Trophoblast cell (in vitro differentiated cells and primary cell): ENCODE data around the gene EHD2.

ENCODE experiments used
- DNase-seq, 2 donors: peaks; one replicate each; pipeline ENCODE4 v3.0.0-alpha.2; 2016
- H2AFZ ChIP-seq: 2 replicates; pipeline ENCODE4 v1.6.1; 2013; ENCODE audit warnings: low read length, moderate library complexity, mild to moderate bottlenecking; ENCODE audit not compliant: insufficient read depth, poor library complexity
- H2AK5ac ChIP-seq: 2 replicates; pipeline ENCODE4 v1.6.1; 2013; ENCODE audit warnings: mild to moderate bottlenecking, low read length
- H2BK120ac ChIP-seq: 2 replicates; pipeline ENCODE4 v1.6.1; 2013; ENCODE audit warnings: low read length, mild to moderate bottlenecking, moderate library complexity; ENCODE audit not compliant: insufficient read depth, poor library complexity
- H2BK12ac ChIP-seq: 2 replicates; pipeline ENCODE4 v1.6.1; 2013; ENCODE audit warnings: mild to moderate bottlenecking, low read length, moderate library complexity
- H2BK5ac ChIP-seq: 2 replicates; pipeline ENCODE4 v1.6.1; 2013; ENCODE audit warnings: low read length, low read depth, moderate library complexity, mild to moderate bottlenecking; ENCODE audit not compliant: poor library complexity
- H3K14ac ChIP-seq: 2 replicates; pipeline ENCODE4 v1.6.1; 2013; ENCODE audit warnings: mild to moderate bottlenecking, low read length
- H3K18ac ChIP-seq: 2 replicates; pipeline ENCODE4 v1.6.1; 2013; ENCODE audit warnings: mild to moderate bottlenecking, low read length
- H3K23ac ChIP-seq: 2 replicates; pipeline ENCODE4 v1.6.1; 2013; ENCODE audit warnings: low read length
- H3K27ac ChIP-seq: 2 replicates; pipeline ENCODE4 v1.5.1; 2013; ENCODE audit warnings: low read depth, mild to moderate bottlenecking, inconsistent platforms, low read length, moderate library complexity
- H3K27me3 ChIP-seq: 2 replicates; pipeline ENCODE4 v1.6.1; 2013; ENCODE audit warnings: inconsistent platforms, mild to moderate bottlenecking, low read length, moderate library complexity; ENCODE audit not compliant: insufficient read depth
- H3K36me3 ChIP-seq, 2 experiments: 1 replicate in 1 of 2; 2 replicates in 1 of 2; pipeline ENCODE4 v1.6.1; 2013; ENCODE audit warnings: low read length in 2 of 2, mild to moderate bottlenecking in 2 of 2, moderate library complexity in 1 of 2; ENCODE audit not compliant: insufficient read depth in 2 of 2, control insufficient read depth in 1 of 2
- H3K4ac ChIP-seq: 2 replicates; pipeline ENCODE4 v1.6.1; 2013; ENCODE audit warnings: low read depth, mild to moderate bottlenecking, low read length, moderate library complexity
- H3K4me1 ChIP-seq, 2 experiments: 1 replicate in 1 of 2; 2 replicates in 1 of 2; pipeline ENCODE4 v1.6.1; 2013; ENCODE audit warnings: low read length in 2 of 2, mild to moderate bottlenecking in 2 of 2, moderate library complexity in 1 of 2; ENCODE audit not compliant: insufficient read depth in 2 of 2, control insufficient read depth in 1 of 2
- H3K4me2 ChIP-seq: 2 replicates; pipeline ENCODE4 v1.6.1; 2013; ENCODE audit warnings: inconsistent platforms, mild to moderate bottlenecking, low read length, moderate library complexity
- H3K4me3 ChIP-seq: 2 replicates; pipeline ENCODE4 v1.5.1; 2013; ENCODE audit warnings: mild to moderate bottlenecking, low read depth, low read length, inconsistent platforms
- H3K79me1 ChIP-seq: one replicate; pipeline ENCODE4 v1.6.1; 2013; ENCODE audit warnings: low read length
- H3K79me2 ChIP-seq: 2 replicates; pipeline ENCODE4 v1.6.1; 2013; ENCODE audit warnings: low read length, mild to moderate bottlenecking; ENCODE audit not compliant: control insufficient read depth, insufficient read depth, poor library complexity
- H3K9ac ChIP-seq: 2 replicates; pipeline ENCODE4 v1.6.1; 2013; ENCODE audit warnings: mild to moderate bottlenecking, low read length
- H3K9me3 ChIP-seq: 2 replicates; pipeline ENCODE4 v1.6.1; 2013; ENCODE audit warnings: low read depth, mild to moderate bottlenecking, control low read depth, inconsistent platforms, low read length; ENCODE audit not compliant: insufficient read depth
- H4K12ac ChIP-seq: 2 replicates; pipeline ENCODE4 v1.6.1; 2013; ENCODE audit warnings: low read depth, mild to moderate bottlenecking, low read length, moderate library complexity
- H4K8ac ChIP-seq: 2 replicates; pipeline ENCODE4 v1.6.1; 2013; ENCODE audit warnings: low read depth, mild to moderate bottlenecking, low read length, moderate library complexity
- H4K91ac ChIP-seq: one replicate; pipeline ENCODE4 v1.6.1; 2013; ENCODE audit warnings: low read depth, mild to moderate bottlenecking, low read length, moderate library complexity
- WGBS: extraction: QIAGEN DNeasy Blood & Tissue Kit; methylation state at CpG from one replicate; pipeline ENCODE4 v1.1.7; 2013; ENCODE audit warnings: missing lambda C conversion rate; ENCODE audit not compliant: insufficient read length, insufficient coverage; ENCODE audit errors: extremely low coverage; 5-methylcytosine and 5-hydroxymethylcytosine counted together

EHD2 gene

GRCh38 chr19:47754206-47755064 lies 41.2 kb downstream of the EHD2 start:
- H3K27me3 ChIP-seq: no peaks in the 10 kb centered on the region
- no peak overlapping the region for H2BK120ac ChIP-seq
- H3K4me3 ChIP-seq: no peak overlapping the region
- H3K79me1 ChIP-seq: no peaks in the 10 kb centered on the region
- no peak overlapping the region for H3K14ac ChIP-seq
- H3K27ac ChIP-seq: no peak overlapping the region
- H4K91ac ChIP-seq: no peak overlapping the region
- H3K4ac ChIP-seq: no peak overlapping the region
- H2AFZ ChIP-seq: no peak overlapping the region
- no peaks in the 10 kb centered on the region for H3K4me1 ChIP-seq
- no peak overlapping the region for H2AK5ac ChIP-seq
- no CpG with 5 or more reads among the region's 37 CpGs for WGBS
- H3K9me3 ChIP-seq: peaks cover 4% of the 10 kb centered on the region
- H3K79me2 ChIP-seq: no peaks in the 10 kb centered on the region
- H3K18ac ChIP-seq: no peak overlapping the region
- no peak overlapping the region for H2BK5ac ChIP-seq
- DNase-seq: no peak
- H2BK12ac ChIP-seq: no peak overlapping the region
- H4K8ac ChIP-seq: no peak overlapping the region
- no peak overlapping the region for H3K9ac ChIP-seq
- no peak overlapping the region for H3K4me2 ChIP-seq
- peaks cover 80 to 91% of the 10 kb centered on the region in 2 experiments for H3K36me3 ChIP-seq
- no peak overlapping the region for H3K23ac ChIP-seq
- no peak overlapping the region for H4K12ac ChIP-seq

GRCh38 chr19:47755065-47755761 lies 42.0 kb downstream of the EHD2 start:
- Histone ChIP-seq H3K27me3 (no peaks in the 10 kb centered on the region), H3K18ac (no peak overlapping the region), H2BK120ac (no peak overlapping the region), H3K4me1 (no peaks in the 10 kb centered on the region), H3K4ac (no peak overlapping the region), H3K36me3 (peaks cover 74 to 84% of the 10 kb centered on the region in 2 experiments), H3K23ac (no peak overlapping the region), H3K27ac (no peak overlapping the region), H2BK5ac (no peak overlapping the region), H2AK5ac (no peak overlapping the region), H3K79me2 (no peaks in the 10 kb centered on the region), H2BK12ac (no peak overlapping the region), H3K9ac (no peak overlapping the region), H4K91ac (no peak overlapping the region), H2AFZ (no peak overlapping the region), H3K14ac (no peak overlapping the region), H4K12ac (no peak overlapping the region), H3K4me2 (no peak overlapping the region), H3K4me3 (no peak overlapping the region), H4K8ac (no peak overlapping the region), H3K79me1 (no peaks in the 10 kb centered on the region), H3K9me3 (peaks cover 4% of the 10 kb centered on the region)
- WGBS: no CpG with 5 or more reads among the region's 36 CpGs
- no peak for DNase-seq

DNA sequence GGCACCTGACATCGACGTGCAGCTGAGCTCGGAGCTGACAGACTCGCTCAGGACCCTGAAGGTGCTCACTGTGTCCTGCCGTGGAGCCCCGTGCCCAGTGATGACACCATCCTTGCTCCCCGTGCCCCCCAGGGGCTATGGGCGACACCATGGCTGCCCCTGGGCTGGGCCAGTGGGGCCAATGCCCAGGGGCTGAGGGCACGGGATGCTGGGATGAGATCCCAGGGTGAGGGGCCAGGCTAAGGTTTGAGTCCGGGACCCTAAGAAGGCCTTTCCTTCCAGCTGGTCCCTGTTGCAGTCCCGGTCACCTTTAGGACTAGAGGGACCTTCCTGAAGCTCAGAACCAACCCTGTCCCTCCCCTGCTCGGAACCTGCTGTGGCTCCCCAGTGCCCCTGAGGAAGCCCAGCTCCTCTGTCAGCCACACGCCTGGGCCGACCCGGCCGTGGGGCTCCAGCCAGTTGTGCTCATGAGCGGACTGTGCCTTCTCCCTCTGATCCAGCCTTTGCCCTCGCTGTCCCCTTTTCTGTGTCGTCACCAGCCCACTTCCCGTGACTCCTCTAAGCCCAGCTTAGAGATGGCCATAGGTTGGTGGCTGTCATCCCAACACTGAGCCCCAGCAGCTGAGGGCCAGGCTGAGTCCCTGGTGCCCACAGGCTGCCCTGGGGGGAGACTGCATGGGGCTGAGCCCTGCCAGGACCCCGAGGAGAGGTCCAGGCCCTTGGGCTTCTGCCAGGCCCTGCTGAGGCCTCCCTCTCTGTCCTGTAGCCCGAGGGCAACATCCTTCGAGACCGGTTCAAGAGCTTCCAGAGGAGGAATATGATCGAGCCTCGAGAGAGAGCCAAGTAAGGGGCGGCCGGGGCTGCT lies 42.8 kb downstream of the EHD2 start:
- Histone ChIP-seq H2BK5ac (no peak overlapping the region), H4K91ac (no peak overlapping the region), H3K4me2 (no peak overlapping the region), H2BK12ac (no peak overlapping the region), H3K79me1 (no peaks in the 10 kb centered on the region), H3K14ac (no peak overlapping the region), H3K36me3 (peaks cover 67 to 78% of the 10 kb centered on the region in 2 experiments), H2BK120ac (no peak overlapping the region), H3K9ac (no peak overlapping the region), H3K23ac (no peak overlapping the region), H3K18ac (no peak overlapping the region), H3K9me3 (peaks cover 4% of the 10 kb centered on the region), H3K4me1 (no peaks in the 10 kb centered on the region), H3K27me3 (no peaks in the 10 kb centered on the region), H4K12ac (no peak overlapping the region), H4K8ac (no peak overlapping the region), H3K4ac (no peak overlapping the region), H2AK5ac (no peak overlapping the region), H3K27ac (no peak overlapping the region), H2AFZ (no peak overlapping the region), H3K79me2 (no peaks in the 10 kb centered on the region), H3K4me3 (no peak overlapping the region)
- WGBS: no CpG with 5 or more reads among the region's 28 CpGs
- DNase-seq: no peak

- no peaks in the 10 kb centered on the region for H3K27me3 ChIP-seq
- H3K4me2 ChIP-seq: no peak overlapping the region
- no peak overlapping the region for H2BK12ac ChIP-seq
- DNase-seq: no peak
- WGBS: no CpG with 5 or more reads among the region's 12 CpGs
- no peak overlapping the region for H3K4me3 ChIP-seq
- H2AK5ac ChIP-seq: no peak overlapping the region
- no peak overlapping the region for H3K27ac ChIP-seq
- H3K4ac ChIP-seq: no peak overlapping the region
- peaks cover 61 to 72% of the 10 kb centered on the region in 2 experiments for H3K36me3 ChIP-seq
- no peaks in the 10 kb centered on the region for H3K79me2 ChIP-seq
- no peak overlapping the region for H4K8ac ChIP-seq
- no peak overlapping the region for H3K18ac ChIP-seq
- H3K4me1 ChIP-seq: no peaks in the 10 kb centered on the region
- peaks cover 4% of the 10 kb centered on the region for H3K9me3 ChIP-seq
- no peaks in the 10 kb centered on the region for H3K79me1 ChIP-seq
- H4K12ac ChIP-seq: no peak overlapping the region
- H3K9ac ChIP-seq: no peak overlapping the region
- H2AFZ ChIP-seq: no peak overlapping the region
- H2BK120ac ChIP-seq: no peak overlapping the region
- H3K23ac ChIP-seq: no peak overlapping the region
- H4K91ac ChIP-seq: no peak overlapping the region
- no peak overlapping the region for H3K14ac ChIP-seq
- H2BK5ac ChIP-seq: no peak overlapping the region
Observed at GRCh38 chr19:47756627-47756929, 43.4 kb downstream of the EHD2 start.
